Liver (tissue), 9 donors: Measurements from ENCODE around the gene RAB3A. TPM values are rescaled to one million over a fixed set of nuclear protein-coding genes. Genes with fewer than 3 reads are reported as not detected.
A peak's percentile ranks its signal among the peaks of the same experiment; 100 is the strongest.

ENCODE experiments used
- DNase-seq: peaks from one replicate; pipeline ENCODE4 v3.0.0-alpha.2; 2017; ENCODE audit warnings: low spot score
- H3K27ac ChIP-seq, 2 donors: one replicate each; pipeline ENCODE4 v1.7.0; 2013; ENCODE audit warnings: inconsistent platforms in 2 of 2, low read length in 2 of 2, control low read depth in 1 of 2, low read depth in 1 of 2, mild to moderate bottlenecking in 1 of 2
- H3K27me3 ChIP-seq, 4 donors: one replicate each; pipeline versions ENCODE4 v1.6.1 to v1.7.0; 2013; ENCODE audit warnings: low read length in 3 of 4, inconsistent platforms in 1 of 4, mild to moderate bottlenecking in 1 of 4, moderate library complexity in 1 of 4; ENCODE audit not compliant: control insufficient read depth in 4 of 4, insufficient read depth in 4 of 4
- H3K36me3 ChIP-seq, 4 donors: one replicate each; pipeline versions ENCODE4 v1.6.1 to v1.7.0; 2013; ENCODE audit warnings: low read length in 3 of 4, mild to moderate bottlenecking in 3 of 4, low read depth in 1 of 4, moderate library complexity in 1 of 4; ENCODE audit not compliant: control insufficient read depth in 4 of 4, insufficient read depth in 3 of 4
- H3K4me1 ChIP-seq, 4 donors: one replicate each; pipeline versions ENCODE4 v1.6.1 to v1.7.0; 2013; ENCODE audit warnings: low read length in 3 of 4, mild to moderate bottlenecking in 3 of 4, moderate library complexity in 1 of 4; ENCODE audit not compliant: control insufficient read depth in 4 of 4, insufficient read depth in 4 of 4
- H3K4me3 ChIP-seq, 3 donors: one replicate each; pipeline versions ENCODE4 v1.6.1 to v1.7.0; 2013; ENCODE audit warnings: low read length in 3 of 3, control low read depth in 1 of 3, low read depth in 1 of 3, mild to moderate bottlenecking in 1 of 3
- H3K9ac ChIP-seq, 2 donors: one replicate each; pipeline ENCODE4 v1.7.0; 2013; ENCODE audit warnings: low read length in 2 of 2, mild to moderate bottlenecking in 2 of 2, moderate library complexity in 2 of 2, control low read depth in 1 of 2, low read depth in 1 of 2
- H3K9me3 ChIP-seq, 4 donors: one replicate each; pipeline versions ENCODE4 v1.6.1 to v1.7.0; 2013; ENCODE audit warnings: low read length in 3 of 4; ENCODE audit not compliant: control insufficient read depth in 4 of 4
- EGR1 ChIP-seq, 2 donors: IDR thresholded peaks; 2 replicates each; pipeline ENCODE4 v1.6.1; 2016 to 2018; ENCODE audit warnings: antibody characterized with exemption in 2 of 2, low read depth in 2 of 2
- FOXA1 ChIP-seq: IDR thresholded peaks from 2 replicates; pipeline ENCODE4 v1.6.1; 2016; ENCODE audit warnings: antibody characterized with exemption
- FOXA2 ChIP-seq: IDR thresholded peaks from 2 replicates; pipeline ENCODE4 v1.6.1; 2016; ENCODE audit warnings: antibody characterized with exemption
- GABPA ChIP-seq, 2 donors: IDR thresholded peaks in 1 of 2; conservative IDR thresholded peaks in 1 of 2; 2 replicates each; pipeline ENCODE4 v1.6.1; 2016; ENCODE audit warnings: antibody characterized with exemption in 2 of 2, mild to moderate bottlenecking in 1 of 2, moderate library complexity in 1 of 2
- HNF4A ChIP-seq, 2 donors: conservative IDR thresholded peaks; 2 replicates each; pipeline ENCODE4 v1.6.1; 2016; ENCODE audit warnings: antibody characterized with exemption in 2 of 2, mild to moderate bottlenecking in 2 of 2
- HNF4G ChIP-seq: IDR thresholded peaks from 2 replicates; pipeline ENCODE4 v1.6.1; 2016; ENCODE audit warnings: antibody characterized with exemption
- JUND ChIP-seq, 2 donors: IDR thresholded peaks; 2 replicates each; pipeline ENCODE4 v1.6.1; 2016; ENCODE audit warnings: antibody characterized with exemption in 2 of 2
- NR2F2 ChIP-seq: IDR thresholded peaks from 2 replicates; pipeline ENCODE4 v1.6.1; 2016; ENCODE audit warnings: antibody characterized with exemption
- RAD21 ChIP-seq, 2 donors: IDR thresholded peaks; 2 replicates each; pipeline ENCODE4 v1.6.1; 2016; ENCODE audit warnings: antibody characterized with exemption in 2 of 2, mild to moderate bottlenecking in 2 of 2
- RXRA ChIP-seq, 2 donors: IDR thresholded peaks; 2 replicates each; pipeline ENCODE4 v1.6.1; 2017 to 2018; ENCODE audit warnings: antibody characterized with exemption in 2 of 2, mild to moderate bottlenecking in 1 of 2
- SP1 ChIP-seq: IDR thresholded peaks from 2 replicates; pipeline ENCODE4 v1.6.1; 2018; ENCODE audit warnings: antibody characterized with exemption, mild to moderate bottlenecking
- TAF1 ChIP-seq: conservative IDR thresholded peaks from 2 replicates; pipeline ENCODE4 v1.6.1; 2016; ENCODE audit warnings: antibody characterized with exemption, mild to moderate bottlenecking
- YY1 ChIP-seq: IDR thresholded peaks from 2 replicates; pipeline ENCODE4 v1.6.1; 2016; ENCODE audit warnings: antibody characterized with exemption, mild to moderate bottlenecking
- WGBS: extraction: QIAGEN DNeasy Blood & Tissue Kit; methylation state at CpG from one replicate; pipeline ENCODE4 v1.1.7; 2013; 5-methylcytosine and 5-hydroxymethylcytosine counted together
- polyA plus RNA-seq, 2 donors: library from polyadenylated mRNA; stranded (reverse) in 1 of 2; unstranded in 1 of 2; fragments of 200-250 nt in 1 of 2; fragments of >200 nt in 1 of 2; fragmentation: Nextera tagmentation in 1 of 2; extraction: Ambion mirVana in 1 of 2; gene quantifications; one replicate each; pipeline versions ENCODE4 v1.2.1 to v1.2.3, GENCODE V29; 2013 to 2015
- total RNA-seq, 2 donors: library from RNA; depleted of rRNA; stranded (reverse); fragments of >200 nt; gene quantifications; one replicate each; pipeline ENCODE4 v1.2.3, GENCODE V29; 2014
- TF ChIP-seq, protein P1 (sequence below): IDR thresholded peaks from 2 replicates; pipeline ENCODE4 v1.6.1; 2016; ENCODE audit warnings: antibody characterized with exemption
- TF ChIP-seq, protein P2 (sequence below): IDR thresholded peaks from 2 replicates; pipeline ENCODE4 v1.6.1; 2016; ENCODE audit warnings: antibody characterized with exemption
- TF ChIP-seq, protein P3 (sequence below): fragments of 150-350 bp; IDR thresholded peaks from 2 replicates; pipeline ENCODE4 v1.5.1; 2017; ENCODE audit warnings: improper control_type of control experiment, low read depth, low read length; ENCODE audit not compliant: missing input control
- TF ChIP-seq, protein P4 (sequence below): IDR thresholded peaks from 2 replicates; pipeline ENCODE4 v1.6.1; 2016; ENCODE audit warnings: antibody characterized with exemption
- donor health status: healthy.
- donor health status: healthy.
- donor health status: healthy.
- donor health status: healthy.
- donor health status: healthy.

Gene RAB3A
- total and polyA plus RNA-seq, 4 donors: 0.33 to 1.7 (median 0.79) TPM

DNA sequence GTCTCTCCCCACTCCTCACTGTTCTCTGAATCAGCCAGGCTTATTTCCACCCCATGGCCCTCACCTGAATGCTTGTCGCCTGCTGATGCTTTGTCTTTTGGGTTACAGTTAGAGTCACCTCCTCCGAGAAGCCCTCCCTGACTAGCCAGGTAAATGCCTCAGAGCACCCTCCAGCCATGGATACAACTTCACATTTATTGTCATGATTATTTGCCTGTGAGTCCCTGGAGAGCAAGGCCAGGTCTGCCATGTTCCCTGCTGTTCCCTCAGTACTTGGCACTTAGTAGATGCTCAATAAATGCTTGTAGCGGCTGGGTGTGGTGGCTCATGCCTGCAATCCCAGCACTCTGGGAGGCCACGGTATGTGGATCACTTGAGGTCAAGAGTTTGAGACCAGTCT lies 26.1 kb upstream of the RAB3A start:
- peaks cover 0 to 6% (median under 1%) of the 10 kb centered on the region in 4 donors for H3K27me3 ChIP-seq
- H3K27ac ChIP-seq: no peak overlapping the region
- no peak for TF ChIP-seq HNF4G
- no peak for TF ChIP-seq SP1
- TF ChIP-seq, protein P1, sequence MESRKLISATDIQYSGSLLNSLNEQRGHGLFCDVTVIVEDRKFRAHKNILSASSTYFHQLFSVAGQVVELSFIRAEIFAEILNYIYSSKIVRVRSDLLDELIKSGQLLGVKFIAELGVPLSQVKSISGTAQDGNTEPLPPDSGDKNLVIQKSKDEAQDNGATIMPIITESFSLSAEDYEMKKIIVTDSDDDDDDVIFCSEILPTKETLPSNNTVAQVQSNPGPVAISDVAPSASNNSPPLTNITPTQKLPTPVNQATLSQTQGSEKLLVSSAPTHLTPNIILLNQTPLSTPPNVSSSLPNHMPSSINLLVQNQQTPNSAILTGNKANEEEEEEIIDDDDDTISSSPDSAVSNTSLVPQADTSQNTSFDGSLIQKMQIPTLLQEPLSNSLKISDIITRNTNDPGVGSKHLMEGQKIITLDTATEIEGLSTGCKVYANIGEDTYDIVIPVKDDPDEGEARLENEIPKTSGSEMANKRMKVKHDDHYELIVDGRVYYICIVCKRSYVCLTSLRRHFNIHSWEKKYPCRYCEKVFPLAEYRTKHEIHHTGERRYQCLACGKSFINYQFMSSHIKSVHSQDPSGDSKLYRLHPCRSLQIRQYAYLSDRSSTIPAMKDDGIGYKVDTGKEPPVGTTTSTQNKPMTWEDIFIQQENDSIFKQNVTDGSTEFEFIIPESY: no peak
- no peak for TF ChIP-seq JUND (IDR thresholded peaks at IDR 0.05)
- no peak for TF ChIP-seq FOXA1
- no peak for TF ChIP-seq GABPA (IDR thresholded peaks at IDR 0.05 in 1 of 2, conservative IDR thresholded peaks at IDR 0.05 in 1 of 2)
- no peak for TF ChIP-seq FOXA2
- TF ChIP-seq, protein P2, sequence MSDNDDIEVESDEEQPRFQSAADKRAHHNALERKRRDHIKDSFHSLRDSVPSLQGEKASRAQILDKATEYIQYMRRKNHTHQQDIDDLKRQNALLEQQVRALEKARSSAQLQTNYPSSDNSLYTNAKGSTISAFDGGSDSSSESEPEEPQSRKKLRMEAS: no peak
- TF ChIP-seq RXRA (IDR thresholded peaks at IDR 0.05): no peak
- no peak for DNase-seq
- H3K9me3 ChIP-seq: peaks cover 0 to 7% (median 6%) of the 10 kb centered on the region in 4 donors
- no peak overlapping the region for H3K4me3 ChIP-seq
- WGBS: 73% methylated on average over 4 of the region's 4 CpGs
- H3K36me3 ChIP-seq: no peaks in the 10 kb centered on the region
- H3K9ac ChIP-seq: no peak overlapping the region
- H3K4me1 ChIP-seq: peaks cover 0 to 6% (median 4%) of the 10 kb centered on the region in 4 donors

DNA sequence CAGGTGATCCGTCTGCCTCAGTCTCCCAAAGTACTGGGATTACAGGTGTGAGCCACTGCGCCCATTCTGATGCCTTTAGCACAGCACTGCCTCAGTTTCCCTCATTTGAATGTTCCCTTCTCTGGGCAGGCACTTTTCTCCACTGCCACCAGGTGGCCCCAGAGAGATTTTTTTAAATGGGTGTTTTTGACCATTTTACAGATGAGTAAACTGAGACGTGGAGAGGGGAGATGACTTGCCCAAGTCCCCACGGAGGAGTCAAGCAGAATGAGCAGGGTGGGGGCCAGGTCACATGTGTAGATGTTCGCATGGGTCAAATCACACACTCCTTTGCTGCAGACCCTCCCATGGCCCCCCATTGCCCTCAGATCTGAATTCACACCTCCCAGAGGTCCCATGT lies 25.6 kb upstream of the RAB3A start:
- no peak overlapping the region for H3K9ac ChIP-seq
- peaks cover 0 to 7% (median 6%) of the 10 kb centered on the region in 4 donors for H3K9me3 ChIP-seq
- 64% methylated on average over 5 of the region's 5 CpGs for WGBS
- peaks cover 0 to 6% (median under 1%) of the 10 kb centered on the region in 4 donors for H3K27me3 ChIP-seq
- H3K4me1 ChIP-seq: peaks cover 3 to 9% (median 4%) of the 10 kb centered on the region in 4 donors
- H3K27ac ChIP-seq: no peak overlapping the region
- no peak for DNase-seq
- TF ChIP-seq, protein P3, sequence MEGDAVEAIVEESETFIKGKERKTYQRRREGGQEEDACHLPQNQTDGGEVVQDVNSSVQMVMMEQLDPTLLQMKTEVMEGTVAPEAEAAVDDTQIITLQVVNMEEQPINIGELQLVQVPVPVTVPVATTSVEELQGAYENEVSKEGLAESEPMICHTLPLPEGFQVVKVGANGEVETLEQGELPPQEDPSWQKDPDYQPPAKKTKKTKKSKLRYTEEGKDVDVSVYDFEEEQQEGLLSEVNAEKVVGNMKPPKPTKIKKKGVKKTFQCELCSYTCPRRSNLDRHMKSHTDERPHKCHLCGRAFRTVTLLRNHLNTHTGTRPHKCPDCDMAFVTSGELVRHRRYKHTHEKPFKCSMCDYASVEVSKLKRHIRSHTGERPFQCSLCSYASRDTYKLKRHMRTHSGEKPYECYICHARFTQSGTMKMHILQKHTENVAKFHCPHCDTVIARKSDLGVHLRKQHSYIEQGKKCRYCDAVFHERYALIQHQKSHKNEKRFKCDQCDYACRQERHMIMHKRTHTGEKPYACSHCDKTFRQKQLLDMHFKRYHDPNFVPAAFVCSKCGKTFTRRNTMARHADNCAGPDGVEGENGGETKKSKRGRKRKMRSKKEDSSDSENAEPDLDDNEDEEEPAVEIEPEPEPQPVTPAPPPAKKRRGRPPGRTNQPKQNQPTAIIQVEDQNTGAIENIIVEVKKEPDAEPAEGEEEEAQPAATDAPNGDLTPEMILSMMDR: peak; percentile 29
- TF ChIP-seq JUND (IDR thresholded peaks at IDR 0.05): no peak
- H3K4me3 ChIP-seq: no peak overlapping the region
- H3K36me3 ChIP-seq: no peaks in the 10 kb centered on the region

DNA sequence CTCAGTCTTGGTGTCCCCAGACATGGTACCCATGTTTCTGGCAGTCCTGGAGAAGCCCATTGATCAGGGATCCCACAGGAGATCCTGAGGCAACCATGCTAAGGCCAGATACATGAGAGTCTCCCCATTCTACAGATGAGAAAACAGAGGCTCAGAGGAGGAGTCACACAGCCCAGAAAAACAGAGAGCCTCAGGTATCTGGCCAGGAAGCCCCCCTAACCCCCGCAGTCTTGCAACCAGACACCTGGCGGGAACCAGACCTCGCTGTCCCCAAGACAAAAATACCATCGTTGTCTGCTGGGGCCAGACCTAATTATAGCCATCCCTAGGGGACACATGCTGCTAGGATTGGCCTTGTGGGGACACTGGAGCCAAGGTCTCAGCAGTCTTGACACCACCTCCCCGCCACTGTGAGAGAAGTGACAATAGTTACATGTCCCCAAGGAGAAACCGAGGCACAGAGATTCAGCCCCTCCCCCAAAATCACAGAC lies 24.0 kb upstream of the RAB3A start:
- no peak for DNase-seq
- 79% methylated on average over 6 of the region's 6 CpGs for WGBS
- H3K9ac ChIP-seq: no peak overlapping the region
- H3K36me3 ChIP-seq: no peaks in the 10 kb centered on the region
- no peak overlapping the region for H3K27ac ChIP-seq
- peaks cover 4 to 14% (median 7%) of the 10 kb centered on the region in 4 donors for H3K4me1 ChIP-seq
- peaks cover 0 to 2% (median under 1%) of the 10 kb centered on the region in 4 donors for H3K9me3 ChIP-seq
- peaks cover 0 to 2% (median 0%) of the 10 kb centered on the region in 4 donors for H3K27me3 ChIP-seq
- no peak overlapping the region for H3K4me3 ChIP-seq
- TF ChIP-seq EGR1 (IDR thresholded peaks at IDR 0.05; ENCODE audit: low read depth in 2 of 2) (no peak), FOXA2 (no peak), YY1 (no peak), HNF4G (no peak), SP1 (no peak), FOXA1 (no peak), JUND (IDR thresholded peaks at IDR 0.05) (no peak), RXRA (IDR thresholded peaks at IDR 0.05) (no peak), HNF4A (conservative IDR thresholded peaks at IDR 0.05) (no peak), TAF1 (no peak), NR2F2 (no peak), GABPA (IDR thresholded peaks at IDR 0.05 in 1 of 2, conservative IDR thresholded peaks at IDR 0.05 in 1 of 2) (no peak), RAD21 (IDR thresholded peaks at IDR 0.05) (no peak)
- TF ChIP-seq, protein P2: no peak
- TF ChIP-seq, protein P1: no peak
- TF ChIP-seq, protein P4, sequence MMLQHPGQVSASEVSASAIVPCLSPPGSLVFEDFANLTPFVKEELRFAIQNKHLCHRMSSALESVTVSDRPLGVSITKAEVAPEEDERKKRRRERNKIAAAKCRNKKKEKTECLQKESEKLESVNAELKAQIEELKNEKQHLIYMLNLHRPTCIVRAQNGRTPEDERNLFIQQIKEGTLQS: no peak
- TF ChIP-seq, protein P3: no peak
